IMR-90 (cell line): ENCODE measurements around the gene OTOGL. TPM values are rescaled to one million over a fixed set of nuclear protein-coding genes. Genes with fewer than 3 reads are reported as not detected.

Experiments
- ATAC-seq: fragments of 200-7000 bp; cut with Tn5 transposase; 2 replicates; pipeline ENCODE4 v1.9.1; 2020; ENCODE audit warnings: low read depth, mild to moderate bottlenecking, moderate library complexity
- BruUV-seq: library from RNA; stranded (reverse); fragments of 400-500 nt; replicated peaks from 2 replicates; lab custom pipeline; 2021; lab: Mats Ljungman, UMichigan
- CTCF ChIA-PET: fragments of 300-600 bp; formaldehyde crosslinking; extraction: SDS; loops from one replicate; lab custom pipeline; 2021; ENCODE audit warnings: antibody characterized with exemption; lab: Yijun Ruan, JAX
- POLR2A ChIA-PET: fragments of 300-600 bp; sonication (Branson Sonifier 250); formaldehyde crosslinking; loops from one replicate; lab custom pipeline; 2022; ENCODE audit warnings: antibody characterized with exemption; ENCODE audit not compliant: unreplicated experiment; lab: Charles Lee
- DNase-seq: peaks from one replicate; pipeline ENCODE4 v3.0.0; 2013
- H2AFZ ChIP-seq: replicated peaks from 2 replicates; pipeline ENCODE3; 2013; ENCODE audit warnings: low read length, mild to moderate bottlenecking; ENCODE audit not compliant: poor library complexity
- H2AK5ac ChIP-seq: 2 replicates; pipeline ENCODE4 v1.6.1; 2013; ENCODE audit warnings: low read depth, low read length, inconsistent platforms
- H2AK9ac ChIP-seq: replicated peaks from 2 replicates; pipeline ENCODE3; 2013; ENCODE audit warnings: mild to moderate bottlenecking, low read depth, low read length, moderate library complexity; ENCODE audit not compliant: poor library complexity
- H2BK120ac ChIP-seq: 2 replicates; pipeline ENCODE4 v1.6.1; 2013; ENCODE audit warnings: low read depth, low read length, inconsistent platforms
- H2BK15ac ChIP-seq: 3 replicates; pipeline ENCODE4 v1.6.1; 2013; ENCODE audit warnings: low read depth, low read length, inconsistent platforms
- H2BK20ac ChIP-seq: 2 replicates; pipeline ENCODE4 v1.6.1; 2013; ENCODE audit warnings: low read depth, mild to moderate bottlenecking, inconsistent platforms, low read length, moderate library complexity
- H2BK5ac ChIP-seq: 2 replicates; pipeline ENCODE4 v1.6.1; 2013; ENCODE audit warnings: mild to moderate bottlenecking, low read depth, low read length, inconsistent platforms; ENCODE audit not compliant: poor library complexity, severe bottlenecking
- H3K14ac ChIP-seq: replicated peaks from 2 replicates; pipeline ENCODE4 v1.6.1; 2013; ENCODE audit warnings: low read depth, low read length, inconsistent platforms
- H3K18ac ChIP-seq: 2 replicates; pipeline ENCODE4 v1.6.1; 2013; ENCODE audit warnings: low read depth, low read length, control low read depth
- H3K23ac ChIP-seq: 2 replicates; pipeline ENCODE4 v1.6.1; 2013; ENCODE audit warnings: low read depth, low read length, inconsistent platforms
- H3K27ac ChIP-seq: 2 replicates; pipeline ENCODE4 v1.5.1; 2013; ENCODE audit warnings: mild to moderate bottlenecking, control low read depth, low read length; ENCODE audit not compliant: insufficient read depth
- H3K27me3 ChIP-seq: 2 replicates; pipeline ENCODE4 v1.6.1; 2013; ENCODE audit warnings: low read length; ENCODE audit not compliant: control insufficient read depth, insufficient read depth
- H3K36me3 ChIP-seq: 2 replicates; pipeline ENCODE4 v1.6.1; 2013; ENCODE audit warnings: low read length, mixed read lengths; ENCODE audit not compliant: control insufficient read depth, insufficient read depth
- H3K4ac ChIP-seq: 2 replicates; pipeline ENCODE4 v1.6.1; 2013; ENCODE audit warnings: low read depth, low read length, inconsistent platforms
- H3K4me1 ChIP-seq: 2 replicates; pipeline ENCODE4 v1.6.1; 2013; ENCODE audit warnings: low read length, mixed read lengths; ENCODE audit not compliant: control insufficient read depth, insufficient read depth
- H3K4me2 ChIP-seq: 2 replicates; pipeline ENCODE4 v1.6.1; 2013; ENCODE audit warnings: low read depth, mild to moderate bottlenecking, control low read depth, low read length, moderate library complexity
- H3K4me3 ChIP-seq: 2 replicates; pipeline ENCODE4 v1.5.1; 2013; ENCODE audit warnings: low read depth, mild to moderate bottlenecking, control low read depth, low read length, moderate library complexity; ENCODE audit not compliant: insufficient read depth
- H3K56ac ChIP-seq: 2 replicates; pipeline ENCODE4 v1.6.1; 2013; ENCODE audit warnings: low read length, inconsistent platforms; ENCODE audit not compliant: insufficient read depth; ENCODE audit errors: extremely low read depth
- H3K79me1 ChIP-seq, 2 experiments: 2 replicates each; pipeline ENCODE4 v1.6.1; 2013; ENCODE audit warnings: low read length in 2 of 2, inconsistent platforms in 1 of 2, low read depth in 1 of 2
- H3K9ac ChIP-seq: 2 replicates; pipeline ENCODE4 v1.6.1; 2013; ENCODE audit warnings: low read depth, low read length, control low read depth
- H3K9me1 ChIP-seq: 2 replicates; pipeline ENCODE4 v1.6.1; 2013; ENCODE audit warnings: low read length, inconsistent platforms; ENCODE audit not compliant: insufficient read depth
- H3K9me3 ChIP-seq: 2 replicates; pipeline ENCODE4 v1.6.1; 2013; ENCODE audit warnings: low read length; ENCODE audit not compliant: control insufficient read depth, insufficient read depth
- H4K20me1 ChIP-seq: 2 replicates; pipeline ENCODE4 v1.6.1; 2013; ENCODE audit warnings: low read length, inconsistent platforms; ENCODE audit not compliant: insufficient read depth
- H4K5ac ChIP-seq: 2 replicates; pipeline ENCODE4 v1.6.1; 2013; ENCODE audit warnings: mild to moderate bottlenecking, low read depth, low read length, control low read depth
- H4K8ac ChIP-seq, 2 experiments: 2 replicates each; pipeline ENCODE4 v1.6.1; 2013; ENCODE audit warnings: low read depth in 2 of 2, low read length in 2 of 2, control low read depth in 1 of 2, inconsistent platforms in 1 of 2
- H4K91ac ChIP-seq: 2 replicates; pipeline ENCODE4 v1.6.1; 2013; ENCODE audit warnings: low read depth, low read length, inconsistent platforms; ENCODE audit not compliant: insufficient read depth
- BHLHE40 ChIP-seq: fragments of 150-350 bp; IDR thresholded peaks from 2 replicates; pipeline ENCODE4 v1.6.1; 2016; ENCODE audit warnings: mild to moderate bottlenecking, low read depth, low read length
- CEBPB ChIP-seq: IDR thresholded peaks from 2 replicates; pipeline ENCODE4 v1.6.1; 2012; ENCODE audit warnings: low read depth, low read length, improper control_type of control experiment
- CHD1 ChIP-seq: IDR thresholded peaks from 2 replicates; pipeline ENCODE4 v1.6.1; 2012; ENCODE audit warnings: low read depth, low read length, improper control_type of control experiment
- CTCF ChIP-seq: conservative IDR thresholded peaks from 2 replicates; pipeline ENCODE4 v1.5.1; 2012; ENCODE audit warnings: mild to moderate bottlenecking, low read depth, low read length, improper control_type of control experiment
- ELK1 ChIP-seq: fragments of 150-350 bp; IDR thresholded peaks from 2 replicates; pipeline ENCODE4 v1.6.1; 2016; ENCODE audit warnings: low read depth, mild to moderate bottlenecking, low read length, moderate library complexity, borderline replicate concordance
- FOS ChIP-seq: fragments of 150-350 bp; IDR thresholded peaks from 2 replicates; pipeline ENCODE4 v1.6.1; 2016; ENCODE audit warnings: low read depth, low read length
- MAFK ChIP-seq: IDR thresholded peaks from 2 replicates; pipeline ENCODE4 v1.6.1; 2012; ENCODE audit warnings: low read depth, low read length, improper control_type of control experiment
- MAZ ChIP-seq: IDR thresholded peaks from 2 replicates; pipeline ENCODE4 v1.6.1; 2012; ENCODE audit warnings: low read depth, mild to moderate bottlenecking, low read length, improper control_type of control experiment, moderate library complexity, borderline replicate concordance
- MXI1 ChIP-seq: IDR thresholded peaks from 2 replicates; pipeline ENCODE4 v1.6.1; 2012; ENCODE audit warnings: low read depth, mild to moderate bottlenecking, low read length, moderate library complexity, borderline replicate concordance
- NFE2L2 ChIP-seq: fragments of 150-350 bp; IDR thresholded peaks from 2 replicates; pipeline ENCODE4 v1.6.1; 2016; ENCODE audit warnings: low read depth, mild to moderate bottlenecking, low read length
- POLR2A ChIP-seq: IDR thresholded peaks from 2 replicates; pipeline ENCODE4 v1.6.1; 2012; ENCODE audit warnings: mild to moderate bottlenecking, low read depth, low read length
- RAD21 ChIP-seq: IDR thresholded peaks from 2 replicates; pipeline ENCODE4 v1.6.1; 2012; ENCODE audit warnings: low read length, improper control_type of control experiment
- RCOR1 ChIP-seq: IDR thresholded peaks from 2 replicates; pipeline ENCODE4 v1.6.1; 2012; ENCODE audit warnings: mild to moderate bottlenecking, low read length, improper control_type of control experiment; ENCODE audit not compliant: insufficient replicate concordance
- RFX5 ChIP-seq: IDR thresholded peaks from 2 replicates; pipeline ENCODE4 v1.8.0; 2012; ENCODE audit warnings: low read depth, mild to moderate bottlenecking, low read length, moderate library complexity
- SMC3 ChIP-seq: fragments of 150-350 bp; IDR thresholded peaks from 2 replicates; pipeline ENCODE4 v1.6.1; 2016; ENCODE audit warnings: low read depth, mild to moderate bottlenecking, antibody characterized with exemption, low read length, moderate library complexity
- USF2 ChIP-seq: fragments of 150-350 bp; IDR thresholded peaks from 2 replicates; pipeline ENCODE4 v1.6.1; 2017; ENCODE audit warnings: mild to moderate bottlenecking, antibody characterized with exemption, low read length, low read depth
- WGBS, 2 experiments: methylation state at CpG; one replicate each; pipeline versions ENCODE4 v1.1.5 to v1.1.7; 2013; ENCODE audit warnings: missing lambda C conversion rate in 2 of 2; ENCODE audit not compliant: insufficient read length in 1 of 2; ENCODE audit errors: extremely low coverage in 2 of 2; 5-methylcytosine and 5-hydroxymethylcytosine counted together
- dilution Hi-C: fragments of 300-500 bp; cut with HindIII; formaldehyde crosslinking; loops from one replicate; pipeline ENCODE4 v1.14.3; 2018; ENCODE audit warnings: low sequenced_read_pairs; ENCODE audit not compliant: unreplicated experiment
- in situ Hi-C: fragments of 300-500 bp; cut with MboI; formaldehyde crosslinking; loops from 3 replicates; pipeline ENCODE4 v1.14.3; 2019; ENCODE audit warnings: low sequenced_read_pairs, inconsistent platforms, mixed read lengths
- intact Hi-C: fragments of 100-400 bp; cut with micrococcal nuclease; formaldehyde crosslinking; loops from 2 replicates; pipeline ENCODE4 v1.10.0; 2022
- polyA plus RNA-seq, 3 experiments: library from polyadenylated mRNA; depleted of rRNA; stranded (reverse); fragments of >200 nt; gene quantifications; 2 replicates each; pipeline ENCODE4 v1.2.3, GENCODE V29; 2012; ENCODE audit warnings: low replicate concordance in 1 of 3
- total RNA-seq: library from RNA; depleted of rRNA; stranded (reverse); fragments of >200 nt; gene quantifications from 2 replicates; pipeline ENCODE4 v1.2.3, GENCODE V29; 2012

The OTOGL gene
- total and polyA plus RNA-seq, 2 of the 4 experiments (the other 2 are of a cell fraction), result 0.10 to 0.18 TPM

- intact Hi-C loops (loop anchor here (1.0 to 10.0 kb wide), 8 partner anchors 60 to 858 kb away; no protein-coding TSS in a partner anchor), dilution Hi-C loops (no loop called here), in situ Hi-C loops (loop anchor here (10.0 to 25.0 kb wide), 4 partner anchors 192 to 850 kb away; no protein-coding TSS in a partner anchor)
- peak; percentile 81 for TF ChIP-seq SMC3
- TF ChIP-seq MXI1, result no peak
- no peak for TF ChIP-seq CHD1
- TF ChIP-seq MAFK, result no peak
- no peak for TF ChIP-seq CEBPB
- no peak for TF ChIP-seq BHLHE40
- no peak for TF ChIP-seq RFX5
- TF ChIP-seq NFE2L2, result no peak
- no peak for TF ChIP-seq MAZ
- no peak for TF ChIP-seq ELK1
- TF ChIP-seq FOS, result no peak
- no peak for TF ChIP-seq POLR2A
- no peak for TF ChIP-seq RCOR1
- peak; percentile 87 for TF ChIP-seq CTCF
- TF ChIP-seq USF2, result no peak
- TF ChIP-seq RAD21, result peak; percentile 94
- no peak overlapping the region for H4K91ac ChIP-seq
- H3K4ac ChIP-seq, result no peak overlapping the region
- H4K8ac ChIP-seq, result no peak overlapping the region
- no peak overlapping the region for H3K27ac ChIP-seq
- no peaks in the 10 kb centered on the region for H3K36me3 ChIP-seq
- no peak overlapping the region for H3K4me2 ChIP-seq
- no peak overlapping the region for H2BK15ac ChIP-seq
- H3K9ac ChIP-seq, result no peak overlapping the region
- H2BK5ac ChIP-seq, result no peak overlapping the region
- no peak overlapping the region for H3K4me3 ChIP-seq
- no peak overlapping the region for H3K14ac ChIP-seq
- H2BK120ac ChIP-seq, result no peak overlapping the region
- no peaks in the 10 kb centered on the region for H3K9me1 ChIP-seq
- ATAC-seq, result peak; percentile 81
- H2AK9ac ChIP-seq, result no peak overlapping the region
- no peak overlapping the region for H2BK20ac ChIP-seq
- H3K23ac ChIP-seq, result no peak overlapping the region
- POLR2A ChIA-PET, result no interaction called here
- BruUV-seq, result no TSS peak
- no peak overlapping the region for H3K18ac ChIP-seq
- no peaks in the 10 kb centered on the region for H3K79me1 ChIP-seq
- H3K56ac ChIP-seq, result no peak overlapping the region
- DNase-seq, result peak; percentile 69
- no peaks in the 10 kb centered on the region for H3K27me3 ChIP-seq
- no peak overlapping the region for H2AK5ac ChIP-seq
- no peak overlapping the region for H2AFZ ChIP-seq
- H3K9me3 ChIP-seq, result no peaks in the 10 kb centered on the region
- CTCF ChIA-PET, result interaction anchor here (0.6 to 1.1 kb wide), 4 partner anchors 72 to 716 kb away, joined by 3 to 5 read pairs (median 4); no protein-coding TSS in a partner anchor
- no peaks in the 10 kb centered on the region for H4K20me1 ChIP-seq
- WGBS, 2 experiments, result no CpG with 5 or more reads among the region's 3 CpGs
- H4K5ac ChIP-seq, result no peak overlapping the region
- H3K4me1 ChIP-seq, result no peaks in the 10 kb centered on the region
Measured at GRCh38 chr12:80412343-80412953, 313.1 kb downstream of the OTOGL start.
